GM12864 (cell line): ENCODE measurements around the gene PRMT7.

Experiments
- DNase-seq: peaks from one replicate; pipeline ENCODE4 v3.0.0-alpha.2; 2011; ENCODE audit warnings: low read depth
- H3K4me3 ChIP-seq: 2 replicates; pipeline ENCODE4 v1.5.1; 2011; ENCODE audit warnings: mild to moderate bottlenecking, low read depth, low read length, control low read depth
- CTCF ChIP-seq: IDR thresholded peaks from 2 replicates; pipeline ENCODE4 v1.5.1; 2011; ENCODE audit warnings: low read depth, mild to moderate bottlenecking, moderate library complexity, low read length, control low read depth, inconsistent platforms; ENCODE audit errors: missing control alignments

The PRMT7 gene

GRCh38 chr16:68310774-68311511, at the start of gene PRMT7, which contains the start of gene SLC7A6OS:
PRMT7 (plus strand) TSS chr16:68311019; CDS start chr16:68315980, 4,961 bp downstream.
SLC7A6OS (minus strand) TSS chr16:68310946; CDS start chr16:68310926, 20 bp downstream.
- DNase-seq = peak; percentile 79
- TF ChIP-seq CTCF = no peak
- H3K4me3 ChIP-seq = peak within 1 kb of the TSS; percentile 97

- no peak for DNase-seq
- TF ChIP-seq CTCF = no peak
- H3K4me3 ChIP-seq = peak overlapping the region; percentile 79
Observed at GRCh38 chr16:68263559-68264127, 47.2 kb upstream of the PRMT7 start.

- H3K4me3 ChIP-seq = peak within 1 kb of the TSS; percentile 79
- TF ChIP-seq CTCF = peak; percentile 82
- DNase-seq = peak; percentile 49
Observed at GRCh38 chr16:68264128-68265077, 46.4 kb upstream of the PRMT7 start, which contains the start of gene SLC7A6. SLC7A6 (plus strand) TSS chr16:68264526; CDS start chr16:68274727, 10,201 bp downstream.

- DNase-seq = no peak
- peak overlapping the region; percentile 79 for H3K4me3 ChIP-seq
- no peak for TF ChIP-seq CTCF
Observed at GRCh38 chr16:68265078-68265920, 45.5 kb upstream of the PRMT7 start.

- H3K4me3 ChIP-seq = no peak overlapping the region
- no peak for DNase-seq
- TF ChIP-seq CTCF = no peak
Observed at GRCh38 chr16:68267612-68268405, 43.0 kb upstream of the PRMT7 start.
